Astrocyte of the cerebellum (primary cell): Measurements from ENCODE around the gene NOTCH1.

Experiments used
- DNase-seq: peaks from one replicate; pipeline ENCODE4 v3.0.0-alpha.2; 2011; ENCODE audit warnings: low read depth
- H3K4me3 ChIP-seq: 2 replicates; pipeline ENCODE4 v1.5.1; 2011; ENCODE audit warnings: mild to moderate bottlenecking, low read depth, low read length, moderate library complexity
- CTCF ChIP-seq: IDR thresholded peaks from 2 replicates; pipeline ENCODE4 v1.5.1; 2012; ENCODE audit warnings: low read length, low read depth, moderate library complexity, mild to moderate bottlenecking; ENCODE audit errors: missing control alignments
- in situ Hi-C: cut with HindIII; loops from 2 replicates; pipeline ENCODE4 v1.10.0; 2017; ENCODE audit warnings: low sequenced_read_pairs

NOTCH1 gene

GRCh38 chr9:136464241-136464640, 81.6 kb downstream of the NOTCH1 start:
- no peak for TF ChIP-seq CTCF
- DNase-seq: no peak
- H3K4me3 ChIP-seq: no peak overlapping the region
- in situ Hi-C loops: no loop called here

- no peak overlapping the region for H3K4me3 ChIP-seq
- in situ Hi-C loops: no loop called here
- no peak for DNase-seq
- no peak for TF ChIP-seq CTCF
Measured at GRCh38 chr9:136463578-136463977, 82.3 kb downstream of the NOTCH1 start.

- no peak for DNase-seq
- H3K4me3 ChIP-seq: no peak overlapping the region
- in situ Hi-C loops: no loop called here
- no peak for TF ChIP-seq CTCF
Measured at GRCh38 chr9:136462664-136463063, 83.2 kb downstream of the NOTCH1 start.

GRCh38 chr9:136460772-136461325, 85.0 kb downstream of the NOTCH1 start:
- in situ Hi-C loops: no loop called here
- no peak for TF ChIP-seq CTCF
- no peak for DNase-seq
- H3K4me3 ChIP-seq: no peak overlapping the region

- H3K4me3 ChIP-seq: no peak overlapping the region
- no peak for TF ChIP-seq CTCF
- no peak for DNase-seq
- in situ Hi-C loops: no loop called here
Measured at GRCh38 chr9:136459425-136459824, 86.4 kb downstream of the NOTCH1 start.

GRCh38 chr9:136457326-136457725, 88.5 kb downstream of the NOTCH1 start:
- no peak for DNase-seq
- no peak overlapping the region for H3K4me3 ChIP-seq
- in situ Hi-C loops: no loop called here
- no peak for TF ChIP-seq CTCF

GRCh38 chr9:136456258-136456657, 89.6 kb downstream of the NOTCH1 start:
- H3K4me3 ChIP-seq: no peak overlapping the region
- no peak for TF ChIP-seq CTCF
- no peak for DNase-seq
- in situ Hi-C loops: no loop called here
